Smooth muscle cell (in vitro differentiated cells): ENCODE data around the gene PHTF1. TPM values are rescaled to one million over a fixed set of nuclear protein-coding genes. Genes with fewer than 3 reads are reported as not detected.
"Not testable (repeated sequence)": the region's sequence is repeated elsewhere in the genome, so short reads cannot be mapped to it uniquely, and the experiment has no call there.

ENCODE experiments used
- DNase-seq: peaks from one replicate; lab custom pipeline; 2025; ENCODE audit not compliant: unreplicated experiment; lab: John Stamatoyannopoulos, UW
- H2AFZ ChIP-seq: fragments of 200-600 bp; sonication (generic); 2 replicates; pipeline ENCODE4 v1.6.0; 2016; ENCODE audit warnings: antibody characterized with exemption, low read depth, mild to moderate bottlenecking
- H3F3A ChIP-seq: fragments of 200-600 bp; sonication (generic); 2 replicates; pipeline ENCODE4 v1.6.0; 2017; ENCODE audit warnings: antibody characterized with exemption, low read depth
- H3K27ac ChIP-seq: fragments of 200-600 bp; sonication (generic); 2 replicates; pipeline ENCODE4 v1.5.1; 2016; ENCODE audit warnings: low read depth, mild to moderate bottlenecking
- H3K27me3 ChIP-seq: fragments of 200-600 bp; sonication (generic); 2 replicates; pipeline ENCODE4 v1.6.1; 2016; ENCODE audit warnings: low read depth, mild to moderate bottlenecking
- H3K36me3 ChIP-seq: fragments of 200-600 bp; sonication (generic); 2 replicates; pipeline ENCODE4 v1.5.1; 2016; ENCODE audit warnings: low read depth
- H3K4me1 ChIP-seq: fragments of 200-600 bp; sonication (generic); 2 replicates; pipeline ENCODE4 v1.5.1; 2016; ENCODE audit warnings: low read depth
- H3K4me2 ChIP-seq: fragments of 200-600 bp; sonication (generic); 2 replicates; pipeline ENCODE4 v1.6.0; 2016; ENCODE audit warnings: mild to moderate bottlenecking
- H3K4me3 ChIP-seq: fragments of 200-600 bp; sonication (generic); 2 replicates; pipeline ENCODE4 v1.5.1; 2016; ENCODE audit warnings: mild to moderate bottlenecking
- H3K79me2 ChIP-seq: fragments of 200-600 bp; sonication (generic); 2 replicates; pipeline ENCODE4 v1.6.0; 2016; ENCODE audit warnings: low read depth, mild to moderate bottlenecking
- H3K9ac ChIP-seq: fragments of 200-600 bp; sonication (generic); 2 replicates; pipeline ENCODE4 v1.6.0; 2016; ENCODE audit warnings: low read depth
- H3K9me3 ChIP-seq: fragments of 200-600 bp; sonication (generic); replicated peaks from 2 replicates; pipeline ENCODE4 v1.5.1; 2016; ENCODE audit warnings: low read depth
- H4K20me1 ChIP-seq: fragments of 200-600 bp; sonication (generic); 2 replicates; pipeline ENCODE4 v1.6.0; 2016; ENCODE audit warnings: low read depth
- CTCF ChIP-seq: fragments of 200-600 bp; sonication (generic); IDR thresholded peaks from 2 replicates; pipeline ENCODE4 v1.5.1; 2017; ENCODE audit warnings: borderline replicate concordance, mild to moderate bottlenecking, antibody characterized with exemption; ENCODE audit not compliant: insufficient read depth, poor library complexity, severe bottlenecking
- WGBS: methylation state at CpG from one replicate; pipeline ENCODE4 v1.1.7; 2016; ENCODE audit warnings: low lambda C conversion rate; 5-methylcytosine and 5-hydroxymethylcytosine counted together
- polyA plus RNA-seq: library from polyadenylated mRNA; unstranded; fragments of >200 nt; fragmentation: Nextera tagmentation; extraction: Ambion mirVana; gene quantifications from 2 replicates; pipeline ENCODE4 v1.2.1, GENCODE V29; 2016
- total RNA-seq: library from RNA; depleted of rRNA; stranded (reverse); fragments of >200 nt; gene quantifications from 2 replicates; pipeline ENCODE4 v1.2.3, GENCODE V29; 2014

Gene PHTF1
- total and polyA plus RNA-seq, 2 experiments from 2014 or later: 23.9 to 25.4 TPM

GRCh38 chr1:113721010-113721409 lies 38.3 kb downstream of the PHTF1 start:
- Histone ChIP-seq H4K20me1 (no peaks in the 10 kb centered on the region), H3K9me3 (peaks cover 5% of the 10 kb centered on the region), H3K79me2 (no peaks in the 10 kb centered on the region), H3K4me1 (no peaks in the 10 kb centered on the region), H3K27me3 (no peaks in the 10 kb centered on the region), H3K4me2 (no peak overlapping the region), H3K27ac (no peak overlapping the region), H3F3A (no peaks in the 10 kb centered on the region), H2AFZ (no peak overlapping the region), H3K36me3 (peaks cover 38% of the 10 kb centered on the region), H3K9ac (no peak overlapping the region), H3K4me3 (no peak overlapping the region)
- TF ChIP-seq CTCF: no peak
- 97% methylated on average over 2 of the region's 2 CpGs for WGBS
- DNase-seq: no peak

- not testable (repeated sequence) for H3F3A ChIP-seq, H3K79me2 ChIP-seq, H3K27me3 ChIP-seq, H3K9ac ChIP-seq, H3K4me2 ChIP-seq, H2AFZ ChIP-seq, DNase-seq, H3K9me3 ChIP-seq, H3K4me1 ChIP-seq, H3K4me3 ChIP-seq, H4K20me1 ChIP-seq, H3K27ac ChIP-seq
- H3K36me3 ChIP-seq: peaks cover 33% of the 10 kb centered on the region
- 100% methylated on average over 5 of the region's 5 CpGs for WGBS
Measured at GRCh38 chr1:113718621-113719020, 40.7 kb downstream of the PHTF1 start.

GRCh38 chr1:113717506-113717905 lies 41.8 kb downstream of the PHTF1 start:
- not testable (repeated sequence) for H3K27me3 ChIP-seq, H3K4me2 ChIP-seq, H3K27ac ChIP-seq, H3K9me3 ChIP-seq, H3K4me3 ChIP-seq, H3K79me2 ChIP-seq, H3K4me1 ChIP-seq, H2AFZ ChIP-seq, H4K20me1 ChIP-seq, H3K9ac ChIP-seq, H3F3A ChIP-seq, DNase-seq
- H3K36me3 ChIP-seq: peaks cover 31% of the 10 kb centered on the region
- WGBS: 94% methylated on average over 6 of the region's 6 CpGs

- Histone ChIP-seq H3K36me3 (peaks cover 24% of the 10 kb centered on the region), H3K4me1 (no peaks in the 10 kb centered on the region), H3K4me3 (no peak overlapping the region), H4K20me1 (no peaks in the 10 kb centered on the region), H3K9ac (no peak overlapping the region), H2AFZ (no peak overlapping the region), H3K27ac (no peak overlapping the region), H3K4me2 (no peak overlapping the region), H3F3A (no peaks in the 10 kb centered on the region), H3K9me3 (no peaks in the 10 kb centered on the region), H3K27me3 (no peaks in the 10 kb centered on the region), H3K79me2 (no peaks in the 10 kb centered on the region)
- TF ChIP-seq CTCF: no peak
- 96% methylated on average over 3 of the region's 3 CpGs for WGBS
- DNase-seq: no peak
Measured at GRCh38 chr1:113714606-113715269, 44.5 kb downstream of the PHTF1 start.
